K562 (cell line): ENCODE results near the gene PRDM12. TPM values are rescaled to one million over a fixed set of nuclear protein-coding genes. Genes with fewer than 3 reads are reported as not detected.

Source experiments
- ARID3B ChIP-seq: fragments of 250-450 bp; sonication (Bioruptor Pico); IDR thresholded peaks from 2 replicates; pipeline ENCODE4 v1.4.0; 2020; ENCODE audit warnings: borderline replicate concordance
- CUX1 ChIP-seq: fragments of 200-800 bp; sonication (Bioruptor generic); IDR thresholded peaks from 2 replicates; pipeline ENCODE4 v1.6.1; 2016; ENCODE audit warnings: missing genetic modification characterization, missing compliant biosample characterization
- MTF1 ChIP-seq: fragments of 250-450 bp; sonication (Bioruptor Pico); IDR thresholded peaks from 2 replicates; pipeline ENCODE4 v1.9.0; 2021; ENCODE audit warnings: moderate library complexity, mild to moderate bottlenecking, inconsistent platforms, borderline replicate concordance
- SMARCA5 ChIP-seq: fragments of 450-650 bp; IDR thresholded peaks from 2 replicates; pipeline ENCODE4 v1.6.1; 2016
- SREBF1 ChIP-seq: fragments of 150-350 bp; IDR thresholded peaks from 2 replicates; pipeline ENCODE4 v1.6.1; 2014; ENCODE audit warnings: antibody characterized with exemption, low read depth, low read length, borderline replicate concordance
- ZNF143 ChIP-seq: sonication (generic); formaldehyde crosslinking; IDR thresholded peaks from 2 replicates; pipeline ENCODE4 v1.9.0; 2022; ENCODE audit warnings: mild to moderate bottlenecking, missing genetic modification reagents
- polyA plus RNA-seq, 8 experiments: library from polyadenylated mRNA; depleted of rRNA in 4 of 8; stranded (reverse) in 5 of 8; unstranded in 3 of 8; fragments of >200 nt; fragmentation: Nextera tagmentation in 2 of 8; fragmentation: Illumina TruSeq in 1 of 8; extraction: Ambion mirVana in 2 of 8; extraction: Trizol in 1 of 8; gene quantifications; 2 replicates each; pipeline versions ENCODE4 v1.2.1 to v1.2.3, GENCODE V29; 2011 to 2014; ENCODE audit warnings: inconsistent platforms in 1 of 8, missing spikeins in 1 of 8
- total RNA-seq, 7 experiments: library from RNA; depleted of rRNA in 6 of 7; stranded (reverse); fragments of >200 nt in 6 of 7; fragmentation: Illumina TruSeq in 2 of 7; extraction: Trizol in 2 of 7; gene quantifications; 2 replicates each; pipeline versions ENCODE4 v1.2.1 to v1.2.3, GENCODE V29; 2011 to 2021; ENCODE audit warnings: low replicate concordance in 1 of 7

PRDM12 gene
- total and polyA plus RNA-seq, 9 of the 15 experiments (the other 6 are each of a cell fraction or from before 2014, with no cell fraction given), result 0.04 to 0.22 (median 0.07) TPM; not detected in 3

- TF ChIP-seq CUX1 (CRISPR knock-in tag) (no peak), SMARCA5 (no peak), MTF1 (no peak), ARID3B (CRISPR knock-in tag) (no peak), ZNF143 (no peak), SREBF1 (no peak)
- TF ChIP-seq, all 486 proteins: peak for 0
Observed at GRCh38 chr9:130703501-130703900, 39.1 kb downstream of the PRDM12 start (continued).
